Astrocyte of the spinal cord (primary cell): ENCODE data around the gene SMIM9.

Experiments used
- DNase-seq: peaks from one replicate; pipeline ENCODE4 v3.0.0; 2011; ENCODE audit warnings: low read depth, low spot score
- H3K4me3 ChIP-seq: 2 replicates; pipeline ENCODE4 v1.5.1; 2011; ENCODE audit warnings: low read depth, mild to moderate bottlenecking, low read length, moderate library complexity
- CTCF ChIP-seq: IDR thresholded peaks from 2 replicates; pipeline ENCODE4 v1.5.1; 2012; ENCODE audit warnings: low read depth, mild to moderate bottlenecking, low read length, inconsistent platforms
- in situ Hi-C: cut with HindIII; loops from 2 replicates; pipeline ENCODE4 v1.10.0; 2017; ENCODE audit warnings: low sequenced_read_pairs

Gene SMIM9

GRCh38 chrX:154779261-154779660 lies 55.2 kb downstream of the SMIM9 start:
- H3K4me3 ChIP-seq = no peak overlapping the region
- in situ Hi-C loops = no loop called here
- no peak for TF ChIP-seq CTCF
- peak; percentile 2 for DNase-seq

DNA sequence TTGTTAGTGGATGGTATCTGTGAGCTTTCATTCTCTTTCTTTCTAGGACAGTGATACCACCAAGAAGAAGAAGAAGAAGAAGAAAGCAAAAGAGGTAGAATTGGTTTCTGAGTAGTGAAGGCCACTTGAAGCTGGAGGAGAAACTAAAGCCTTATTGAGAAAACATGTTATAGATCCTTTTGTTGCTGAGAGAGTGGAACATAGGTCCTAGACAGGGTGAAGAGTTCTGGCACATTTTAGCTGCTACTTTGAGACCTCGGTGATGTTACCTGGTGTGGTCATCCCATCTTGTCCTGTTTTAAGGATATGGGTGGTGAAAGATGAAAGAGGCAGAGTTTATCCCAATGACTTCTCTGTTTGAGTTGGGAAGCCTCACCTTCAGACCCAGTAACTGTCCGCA lies 57.7 kb downstream of the SMIM9 start:
- DNase-seq = no peak
- in situ Hi-C loops = no loop called here
- no peak overlapping the region for H3K4me3 ChIP-seq
- TF ChIP-seq CTCF = no peak

- no peak for DNase-seq
Measured at GRCh38 chrX:154775419-154776349, 58.8 kb downstream of the SMIM9 start.

GRCh38 chrX:154774622-154775021 lies 59.8 kb downstream of the SMIM9 start:
- no peak for DNase-seq
- in situ Hi-C loops = no loop called here

More at GRCh38 chrX:154775419-154776349, 58.8 kb downstream of the SMIM9 start:
- in situ Hi-C loops = no loop called here
- H3K4me3 ChIP-seq = no peak overlapping the region
- no peak for TF ChIP-seq CTCF

More at GRCh38 chrX:154774622-154775021, 59.8 kb downstream of the SMIM9 start:
- no peak for TF ChIP-seq CTCF
- H3K4me3 ChIP-seq = no peak overlapping the region
